ENCODE results near the gene PSENEN. TPM values are rescaled to one million over a fixed set of nuclear protein-coding genes. Genes with fewer than 3 reads are reported as not detected.

Gene PSENEN
- total and polyA plus RNA-seq, 9 of the 15 experiments (the other 6 are each of a cell fraction or from before 2014, with no cell fraction given): 34.5 to 299 (median 61.1) TPM

- TF ChIP-seq ZBTB40 (IDR thresholded peaks at IDR 0.05) (peak; percentile 61), ZBTB40 (CRISPR knock-in tag; IDR thresholded peaks at IDR 0.05) (no peak), PHB2 (IDR thresholded peaks at IDR 0.05; ENCODE audit: low read depth) (no peak), EP400 (IDR thresholded peaks at IDR 0.05) (peak; percentile 81), ZBTB2 (IDR thresholded peaks at IDR 0.05) (0 out of 2 replicates have a peak, but pooled peaks have one; percentile 9), TAL1 (IDR thresholded peaks at IDR 0.05) (peak; percentile 53), PML (IDR thresholded peaks at IDR 0.05; ENCODE audit: low read length) (peak; percentile 15; the same call in 1 of the 2 replicates), ZBTB43 (CRISPR knock-in tag; IDR thresholded peaks at IDR 0.05) (peak; percentile 67; the same call in 1 of the 2 replicates), ZNF740 (CRISPR knock-in tag; IDR thresholded peaks at IDR 0.05) (0 out of 2 replicates have a peak, but pooled peaks have one; percentile 57), ZNF740 (tag; IDR thresholded peaks at IDR 0.05) (no peak; a peak in 1 of 4 replicates), VEZF1 (CRISPR knock-in tag; IDR thresholded peaks at IDR 0.05) (peak; percentile 97), ELF1 (tag; IDR thresholded peaks at IDR 0.05) (peak; percentile 39), ZNF583 (CRISPR knock-in tag; IDR thresholded peaks at IDR 0.05) (no peak)
Observed at GRCh38 chr19:35740423-35741202, 4.8 kb upstream of the PSENEN start (continued).
